Stimulated activated CD8-positive, alpha-beta memory T cell treated with anti-CD3 and anti-CD28 coated beads, Interleukin-7, amount 100 ng/mL, for 1 hour (primary cell): Measurements from ENCODE around the gene PDE1C.

Experiments used
- DNase-seq, 2 donors: peaks; one replicate each; pipeline ENCODE4 v3.0.0-alpha.2; 2020; ENCODE audit warnings: low read depth in 2 of 2

PDE1C gene

GRCh38 chr7:31991406-31991805, 78.8 kb downstream of the PDE1C start:
- no peak for DNase-seq

GRCh38 chr7:31986878-31987518, 83.2 kb downstream of the PDE1C start:
- DNase-seq, result no peak

- no peak for DNase-seq
Observed at GRCh38 chr7:31982962-31983361, 87.2 kb downstream of the PDE1C start.

GRCh38 chr7:31981874-31982390, 88.3 kb downstream of the PDE1C start:
- DNase-seq, result no peak

GRCh38 chr7:31979690-31980330, 90.4 kb downstream of the PDE1C start:
- no peak for DNase-seq

GRCh38 chr7:31975546-31975945, 94.7 kb downstream of the PDE1C start:
- no peak for DNase-seq

GRCh38 chr7:31974351-31974750, 95.9 kb downstream of the PDE1C start:
- DNase-seq, result no peak

GRCh38 chr7:31971049-31971667, 99.0 kb downstream of the PDE1C start:
- no peak for DNase-seq

GRCh38 chr7:31970501-31970900, 99.7 kb downstream of the PDE1C start:
- no peak for DNase-seq

- no peak for DNase-seq
Observed at GRCh38 chr7:31963569-31964175, 106.5 kb downstream of the PDE1C start.

GRCh38 chr7:31962246-31962645, 108.0 kb downstream of the PDE1C start:
- DNase-seq, result no peak

- no peak for DNase-seq
Observed at GRCh38 chr7:31958226-31958625, 112.0 kb downstream of the PDE1C start.

- no peak for DNase-seq
Observed at GRCh38 chr7:31957756-31958155, 112.5 kb downstream of the PDE1C start.

- DNase-seq, result no peak
Observed at GRCh38 chr7:31957090-31957720, 113.0 kb downstream of the PDE1C start.

GRCh38 chr7:31955641-31956040, 114.6 kb downstream of the PDE1C start:
- no peak for DNase-seq

GRCh38 chr7:31955021-31955420, 115.2 kb downstream of the PDE1C start:
- DNase-seq, result no peak

- no peak for DNase-seq
Observed at GRCh38 chr7:31954500-31954899, 115.7 kb downstream of the PDE1C start.

GRCh38 chr7:31953432-31953831, 116.8 kb downstream of the PDE1C start:
- DNase-seq, result no peak

- no peak for DNase-seq
Observed at GRCh38 chr7:31950091-31950755, 120.0 kb downstream of the PDE1C start.

GRCh38 chr7:31948029-31948428, 122.2 kb downstream of the PDE1C start:
- no peak for DNase-seq

GRCh38 chr7:31940167-31940566, 130.0 kb downstream of the PDE1C start:
- DNase-seq, result no peak

GRCh38 chr7:31939076-31939475, 131.1 kb downstream of the PDE1C start:
- no peak for DNase-seq
